Aorta (tissue), 5 donors: ENCODE data around the gene MAP2. TPM values are rescaled to one million over a fixed set of nuclear protein-coding genes. Genes with fewer than 3 reads are reported as not detected.
A peak's percentile ranks its signal among the peaks of the same experiment; 100 is the strongest.

Experiments used
- ATAC-seq: fragments of 200-7000 bp; cut with Tn5 transposase; one replicate; pipeline ENCODE4 v1.9.1; 2022; ENCODE audit warnings: moderate library complexity; ENCODE audit not compliant: low FRiP score
- DNase-seq, 2 donors: peaks; one replicate each; pipeline ENCODE4 v3.0.0-alpha.2; 2020
- H3K27ac ChIP-seq, 2 donors: one replicate each; pipeline ENCODE4 v1.5.1; 2013; ENCODE audit warnings: low read length in 2 of 2, mild to moderate bottlenecking in 2 of 2, moderate library complexity in 2 of 2, control low read depth in 1 of 2, inconsistent platforms in 1 of 2, low read depth in 1 of 2
- H3K27me3 ChIP-seq, 2 donors: one replicate each; pipeline ENCODE4 v1.6.1; 2013; ENCODE audit warnings: control low read depth in 1 of 2, low read length in 1 of 2, mild to moderate bottlenecking in 1 of 2, moderate library complexity in 1 of 2; ENCODE audit not compliant: insufficient read depth in 2 of 2, control insufficient read depth in 1 of 2
- H3K36me3 ChIP-seq, 2 donors: one replicate each; pipeline ENCODE4 v1.6.1; 2013; ENCODE audit warnings: control low read depth in 1 of 2, low read length in 1 of 2, mild to moderate bottlenecking in 1 of 2; ENCODE audit not compliant: insufficient read depth in 2 of 2, control insufficient read depth in 1 of 2
- H3K4me1 ChIP-seq, 2 donors: one replicate each; pipeline ENCODE4 v1.6.1; 2013; ENCODE audit warnings: low read length in 2 of 2, control low read depth in 1 of 2, mild to moderate bottlenecking in 1 of 2, moderate library complexity in 1 of 2; ENCODE audit not compliant: insufficient read depth in 2 of 2, control insufficient read depth in 1 of 2
- H3K4me3 ChIP-seq, 2 donors: one replicate each; pipeline ENCODE4 v1.5.1; 2013; ENCODE audit warnings: low read length in 2 of 2, control low read depth in 1 of 2, mild to moderate bottlenecking in 1 of 2
- H3K9me3 ChIP-seq: one replicate; pipeline ENCODE4 v1.6.1; 2013; ENCODE audit warnings: mild to moderate bottlenecking, low read length; ENCODE audit not compliant: control insufficient read depth
- WGBS, 2 donors: extraction: QIAGEN DNeasy Blood & Tissue Kit; methylation state at CpG; one replicate each; pipeline ENCODE4 v1.1.7; 2013; 5-methylcytosine and 5-hydroxymethylcytosine counted together
- intact Hi-C, 2 donors: fragments of 100-400 bp; cut with DNase I; formaldehyde crosslinking; loops; one replicate each; pipeline versions ENCODE4 v1.14.2 to v1.15.0; 2022
- polyA plus RNA-seq, 2 donors: library from polyadenylated mRNA; stranded (reverse); fragments of 200-250 nt; gene quantifications; one replicate each; pipeline ENCODE4 v1.2.3, GENCODE V29; 2013
- total RNA-seq, 2 donors: library from RNA; stranded (reverse); fragmentation: NEBNext Ultra II Directional; extraction: Animal tissue kit (Norgen Biotek cat#: 25700); gene quantifications; one replicate each; pipeline ENCODE4 v1.2.1, GENCODE V29; 2021
- donor health status: healthy with polysubstance abuse.
- donor health status: Bipolar disorder and iron deficiency.
- donor health status: DM: no; HTN: no; CAD: no.
- donor health status: DM: no; HTN: no; CAD: no.
- donor health status: DM: yes; HTN: yes; CAD: no.

MAP2 gene
- total and polyA plus RNA-seq, 4 donors, result 15.3 to 59.7 (median 20.3) TPM

DNA sequence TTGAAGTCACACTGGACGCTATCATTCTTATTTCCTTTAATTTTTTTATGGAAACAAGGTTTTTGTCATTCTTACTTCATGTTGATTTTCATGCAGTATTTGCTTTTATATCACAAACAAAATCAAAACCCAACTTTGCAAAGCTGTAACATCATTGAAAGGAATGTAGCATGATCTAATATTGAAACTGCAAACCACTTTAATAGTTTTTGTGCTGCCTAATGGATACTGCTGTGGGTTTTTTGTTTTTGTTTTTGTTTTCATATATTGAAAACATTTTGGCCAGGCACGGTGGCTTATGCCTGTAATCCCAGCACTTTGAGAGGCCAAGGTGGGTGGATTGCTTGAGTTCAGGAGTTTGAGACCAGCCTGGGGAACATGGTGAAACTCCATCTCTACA is 81.6 kb downstream of the MAP2 start:
- Histone ChIP-seq H3K27me3 (no peaks in the 10 kb centered on the region), H3K4me1 (peaks cover 0 to 4% of the 10 kb centered on the region in 2 donors), H3K4me3 (no peak overlapping the region), H3K9me3 (no peaks in the 10 kb centered on the region), H3K27ac (no peak overlapping the region), H3K36me3 (no peaks in the 10 kb centered on the region)
- WGBS, 2 donors, result 31 to 47% methylated on average over 2 of the region's 2 CpGs
- no peak for DNase-seq
- intact Hi-C loops, result no loop called here
- ATAC-seq, result no peak

DNA sequence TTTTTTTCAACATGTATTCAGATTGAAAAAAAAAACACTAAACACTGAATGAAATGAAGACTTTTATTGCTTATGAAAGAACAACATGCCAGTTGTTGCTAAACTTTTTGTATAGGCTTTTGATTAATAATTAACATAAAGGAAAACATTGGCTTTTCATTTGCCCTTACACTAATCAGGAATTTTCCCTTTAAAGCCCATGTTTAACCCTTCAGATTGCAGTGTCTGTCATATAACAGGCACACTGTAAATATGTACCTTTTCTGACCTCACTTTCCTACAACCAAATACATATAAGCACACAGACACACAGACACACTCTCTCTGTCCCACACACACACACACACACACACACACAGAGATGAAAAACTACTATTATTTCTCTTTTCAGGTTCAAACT is 84.4 kb downstream of the MAP2 start:
- DNase-seq (no peak), ATAC-seq (no peak)
- H3K27me3 ChIP-seq, result no peaks in the 10 kb centered on the region
- no peak overlapping the region for H3K4me3 ChIP-seq
- H3K4me1 ChIP-seq, result no peaks in the 10 kb centered on the region
- no peaks in the 10 kb centered on the region for H3K36me3 ChIP-seq
- intact Hi-C loops, result no loop called here
- H3K27ac ChIP-seq, result no peak overlapping the region
- H3K9me3 ChIP-seq, result no peaks in the 10 kb centered on the region

GRCh38 chr2:209511637-209512036 is 87.8 kb downstream of the MAP2 start:
- no peak overlapping the region for H3K27ac ChIP-seq
- no peaks in the 10 kb centered on the region for H3K9me3 ChIP-seq
- no peak for ATAC-seq
- no peak for DNase-seq
- intact Hi-C loops, result no loop called here
- H3K4me3 ChIP-seq, result no peak overlapping the region
- H3K4me1 ChIP-seq, result no peaks in the 10 kb centered on the region
- H3K27me3 ChIP-seq, result no peaks in the 10 kb centered on the region
- no peaks in the 10 kb centered on the region for H3K36me3 ChIP-seq
- 69 to 98% methylated on average over 2 of the region's 2 CpGs for WGBS, 2 donors

GRCh38 chr2:209512971-209513370 is 89.1 kb downstream of the MAP2 start:
- H3K27me3 ChIP-seq, result no peaks in the 10 kb centered on the region
- intact Hi-C loops, result no loop called here
- no peaks in the 10 kb centered on the region for H3K36me3 ChIP-seq
- H3K4me3 ChIP-seq, result no peak overlapping the region
- H3K27ac ChIP-seq, result no peak overlapping the region
- H3K9me3 ChIP-seq, result no peaks in the 10 kb centered on the region
- ATAC-seq (no peak), DNase-seq (no peak)
- 83 to 84% methylated on average over 2 of the region's 2 CpGs for WGBS, 2 donors
- H3K4me1 ChIP-seq, result no peaks in the 10 kb centered on the region

GRCh38 chr2:209517436-209517835 is 93.6 kb downstream of the MAP2 start:
- H3K4me3 ChIP-seq, result no peak overlapping the region
- DNase-seq, result no peak
- ATAC-seq, result no peak
- 76 to 82% methylated on average over 5 of the region's 5 CpGs for whole genome bisulfite sequencing, 2 donors
- H3K9me3 ChIP-seq, result no peaks in the 10 kb centered on the region
- H3K27me3 ChIP-seq, result no peaks in the 10 kb centered on the region
- intact Hi-C loops, result no loop called here
- H3K4me1 ChIP-seq, result peaks cover 0 to 4% of the 10 kb centered on the region in 2 donors
- no peaks in the 10 kb centered on the region for H3K36me3 ChIP-seq
- no peak overlapping the region for H3K27ac ChIP-seq

- DNase-seq (no peak), ATAC-seq (no peak)
- Histone ChIP-seq H3K4me1 (peaks cover 0 to 6% of the 10 kb centered on the region in 2 donors), H3K4me3 (no peak overlapping the region), H3K27ac (no peak overlapping the region), H3K27me3 (no peaks in the 10 kb centered on the region), H3K9me3 (no peaks in the 10 kb centered on the region), H3K36me3 (no peaks in the 10 kb centered on the region)
- intact Hi-C loops, result no loop called here
Measured at GRCh38 chr2:209519271-209519670, 95.4 kb downstream of the MAP2 start.

- H3K27me3 ChIP-seq, result no peaks in the 10 kb centered on the region
- DNase-seq (no peak), ATAC-seq (no peak)
- H3K27ac ChIP-seq, result no peak overlapping the region
- no peaks in the 10 kb centered on the region for H3K9me3 ChIP-seq
- no peak overlapping the region for H3K4me3 ChIP-seq
- H3K36me3 ChIP-seq, result no peaks in the 10 kb centered on the region
- peaks cover 0 to 6% of the 10 kb centered on the region in 2 donors for H3K4me1 ChIP-seq
- intact Hi-C loops, result loop anchor here in 1 of 2 donors (10.0 kb wide), 1 partner anchor 55 kb away; no protein-coding TSS in a partner anchor
Measured at GRCh38 chr2:209519906-209520305, 96.1 kb downstream of the MAP2 start.

GRCh38 chr2:209523041-209523740 is 99.3 kb downstream of the MAP2 start:
- 55 to 61% methylated on average over 8 of the region's 8 CpGs for WGBS, 2 donors
- ATAC-seq (no peak), DNase-seq (no peak)
- no peak overlapping the region for H3K4me3 ChIP-seq
- no peaks in the 10 kb centered on the region for H3K9me3 ChIP-seq
- no peaks in the 10 kb centered on the region for H3K36me3 ChIP-seq
- H3K27me3 ChIP-seq, result no peaks in the 10 kb centered on the region
- peak overlapping the region in 1 of 2 donors; percentile 68 for H3K27ac ChIP-seq
- peaks cover 0 to 8% of the 10 kb centered on the region in 2 donors for H3K4me1 ChIP-seq
- intact Hi-C loops, result loop anchor here in 1 of 2 donors (10.0 kb wide), 1 partner anchor 58 kb away; no protein-coding TSS in a partner anchor

DNA sequence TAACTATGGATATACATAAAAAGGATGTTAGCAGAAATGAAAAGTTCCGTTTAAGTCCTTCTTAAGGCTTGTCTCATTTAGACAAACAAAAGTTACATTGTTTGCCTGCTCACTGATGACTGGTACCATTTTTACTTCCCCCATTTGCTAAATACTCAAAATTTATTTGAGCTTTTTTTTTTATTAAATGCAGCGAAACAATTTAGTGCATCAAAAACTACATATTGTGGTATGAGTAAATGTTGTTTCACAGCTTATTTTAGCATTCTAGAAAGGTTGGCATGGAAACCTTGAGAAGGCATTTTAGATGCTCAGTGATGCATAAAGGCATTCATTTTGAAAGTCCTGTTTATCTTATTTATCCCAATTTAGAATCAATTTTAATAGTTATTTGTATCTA is 100.0 kb downstream of the MAP2 start:
- intact Hi-C loops, result loop anchor here in 1 of 2 donors (10.0 kb wide), 1 partner anchor 59 kb away; no protein-coding TSS in a partner anchor
- H3K9me3 ChIP-seq, result no peaks in the 10 kb centered on the region
- H3K4me3 ChIP-seq, result no peak overlapping the region
- no peak for DNase-seq
- H3K4me1 ChIP-seq, result peaks cover 0 to 8% of the 10 kb centered on the region in 2 donors
- no peaks in the 10 kb centered on the region for H3K27me3 ChIP-seq
- no peaks in the 10 kb centered on the region for H3K36me3 ChIP-seq
- ATAC-seq, result no peak
- WGBS, 2 donors, result 38 to 41% methylated on average over 2 of the region's 2 CpGs
- no peak overlapping the region for H3K27ac ChIP-seq
